Measurements from ENCODE around the gene USP9Y.

Gene USP9Y

DNA sequence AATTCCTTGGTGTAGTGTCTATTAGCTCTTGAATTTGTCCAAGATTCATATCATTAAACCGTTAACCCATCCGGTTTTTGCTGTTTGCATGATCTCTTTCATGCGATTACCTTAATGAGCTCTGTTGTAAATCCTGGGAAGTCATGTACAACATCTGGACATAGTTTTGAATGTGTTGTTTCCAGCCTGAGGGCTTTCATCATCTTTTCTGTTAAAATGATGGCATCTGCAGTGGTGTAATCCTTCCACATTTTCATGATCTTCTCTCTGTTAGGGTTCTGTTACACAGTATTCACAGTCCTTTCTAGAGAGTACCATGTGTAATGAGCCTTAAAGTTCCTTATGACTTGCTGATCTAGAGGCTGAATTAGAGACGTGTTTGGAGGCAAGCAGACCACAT, 64.9 kb downstream of the USP9Y start:
- no peak for DNase-seq

- DNase-seq: no peak
These were observed 83.5 kb downstream of the USP9Y start for GRCh38 chrY:12784521-12784920.

GRCh38 chrY:12793999-12794398, 93.0 kb downstream of the USP9Y start:
- DNase-seq: no peak

DNA sequence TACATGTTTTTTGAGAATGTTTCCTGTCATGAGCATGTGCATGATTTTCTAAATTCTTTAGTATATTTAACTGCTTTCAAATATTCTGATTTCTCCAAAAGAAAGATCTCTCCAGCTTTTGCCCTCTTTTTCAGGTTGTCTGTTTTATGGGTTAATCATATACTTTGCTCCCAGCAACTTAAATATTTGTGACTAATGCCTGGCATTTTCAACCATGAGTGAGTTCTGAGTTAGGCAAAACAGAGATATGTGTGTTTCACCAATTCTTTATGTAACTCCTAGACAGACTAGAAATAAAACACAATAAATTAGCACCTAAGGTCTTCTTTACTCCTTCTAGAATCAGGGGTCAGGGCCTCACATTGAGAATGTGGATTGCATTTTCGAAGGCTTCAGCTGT, 107.0 kb downstream of the USP9Y start:
- no peak for DNase-seq

DNA sequence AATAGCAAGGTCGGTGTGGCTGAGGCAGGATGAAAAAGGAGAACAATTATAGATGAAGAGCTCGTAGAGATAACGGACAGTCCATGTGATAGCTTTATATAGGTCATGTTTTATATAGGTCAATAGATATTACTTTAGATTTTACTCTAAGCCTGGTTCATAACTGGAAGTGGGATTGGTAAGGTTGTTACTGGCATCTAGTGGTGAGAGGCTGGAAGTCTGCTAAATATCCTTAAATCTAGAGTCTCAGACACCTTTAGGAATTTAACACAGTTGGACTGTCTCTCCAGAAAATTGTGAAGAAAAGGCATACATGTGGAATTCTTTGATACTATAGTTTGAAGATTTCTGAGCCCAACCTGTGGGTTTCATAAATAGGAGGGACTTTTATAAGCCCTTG, 108.0 kb downstream of the USP9Y start:
- no peak for DNase-seq

GRCh38 chrY:12823408-12823807, 122.4 kb downstream of the USP9Y start:
- DNase-seq: no peak

DNA sequence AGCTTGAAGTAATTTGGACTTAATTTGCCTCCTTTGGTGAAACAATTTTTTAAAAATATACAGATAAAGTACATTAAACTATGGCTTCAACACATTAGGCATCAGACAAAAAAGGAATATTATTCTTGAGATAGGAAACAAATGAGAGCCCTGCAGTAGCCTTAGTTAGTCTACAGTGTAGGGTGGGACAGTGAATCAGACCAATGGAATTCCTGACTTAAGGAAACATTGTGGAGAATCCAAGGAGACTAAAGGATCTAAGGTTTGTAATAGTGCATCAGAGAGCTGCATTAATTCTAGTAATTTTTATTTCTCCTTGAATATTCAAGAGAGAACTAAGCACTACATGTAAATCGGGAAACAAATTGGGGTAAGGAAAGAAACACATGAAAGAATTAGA, 125.8 kb downstream of the USP9Y start:
- no peak for DNase-seq

- DNase-seq: no peak
These were observed 132.3 kb downstream of the USP9Y start for GRCh38 chrY:12833284-12833683.

GRCh38 chrY:12837550-12837949, 136.5 kb downstream of the USP9Y start:
- DNase-seq: no peak

- DNase-seq: no peak
These were observed 140.3 kb downstream of the USP9Y start for GRCh38 chrY:12841368-12841767.

GRCh38 chrY:12846793-12847192, 145.8 kb downstream of the USP9Y start:
- DNase-seq: no peak

- DNase-seq: no peak
These were observed 154.8 kb downstream of the USP9Y start for GRCh38 chrY:12855791-12856275.

GRCh38 chrY:12867960-12868359, 166.9 kb downstream of the USP9Y start:
- DNase-seq: no peak

- DNase-seq: no peak
These were observed 195.9 kb downstream of the USP9Y start for GRCh38 chrY:12896973-12897372.

GRCh38 chrY:12898604-12899003, 197.6 kb downstream of the USP9Y start:
- no peak for DNase-seq

- DNase-seq: no peak
These were observed 203.8 kb downstream of the USP9Y start, which contains the start of gene DDX3Y for GRCh38 chrY:12904618-12905516. DDX3Y (plus strand) TSS chrY:12904868; CDS start chrY:12904937, 69 bp downstream.

GRCh38 chrY:12905517-12905872, 204.5 kb downstream of the USP9Y start:
- no peak for DNase-seq

DNA sequence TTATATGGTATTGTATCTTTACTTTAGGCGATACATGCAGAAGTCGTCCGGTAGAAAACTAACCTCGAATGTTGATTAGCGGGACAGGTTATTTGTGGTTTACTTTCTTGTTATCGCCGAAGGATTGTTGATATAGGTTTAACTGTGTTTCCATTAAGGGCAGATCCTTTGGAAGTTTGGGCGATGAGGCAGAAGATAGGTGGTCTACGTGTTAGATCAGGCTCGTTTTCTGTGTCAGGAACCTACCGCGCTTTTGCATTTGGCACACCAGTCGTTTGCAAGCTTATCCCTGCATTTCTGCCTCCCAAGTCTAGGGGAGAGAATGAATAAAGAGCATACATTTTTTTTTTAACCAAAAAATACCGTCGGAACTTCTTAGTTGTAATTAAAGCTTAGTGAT, 204.9 kb downstream of the USP9Y start:
- no peak for DNase-seq

All from NCI-H1436 treated with DMSO at 0.1 percent for 48 hours (cell line).